ENCODE results near the gene MYO3B. TPM values are rescaled to one million over a fixed set of nuclear protein-coding genes. Genes with fewer than 3 reads are reported as not detected.
A peak's percentile ranks its signal among the peaks of the same experiment; 100 is the strongest.

The MYO3B gene
- total and polyA plus RNA-seq, 2 experiments from 2014 or later: 0.11 TPM; not detected in 1

GRCh38 chr2:170587117-170587516 is 409.2 kb downstream of the MYO3B start:
- Histone ChIP-seq H3K79me2 (ENCODE audit: insufficient read depth) (no peaks in the 10 kb centered on the region), H3K27ac (no peak overlapping the region), H3K9me2 (ENCODE audit: insufficient read depth) (no peaks in the 10 kb centered on the region), H3F3A (ENCODE audit: insufficient read depth) (no peaks in the 10 kb centered on the region), H3K4me3 (no peak overlapping the region), H3K9ac (no peak overlapping the region), H3K4me2 (ENCODE audit: unreplicated experiment) (no peak overlapping the region), H2AFZ (no peak overlapping the region), H3K27me3 (replicated peaks; ENCODE audit: insufficient read depth) (no peaks in the 10 kb centered on the region), H4K20me1 (ENCODE audit: insufficient read depth) (no peaks in the 10 kb centered on the region), H3K9me3 (ENCODE audit: low read depth) (no peaks in the 10 kb centered on the region), H3K36me3 (ENCODE audit: low read depth) (no peaks in the 10 kb centered on the region), H3K4me1 (ENCODE audit: insufficient read depth) (no peaks in the 10 kb centered on the region)
- DNase-seq: no peak
- in situ Hi-C loops (cut with MboI): no loop called here
- 28 to 36% methylated on average over 2 of the region's 2 CpGs for WGBS, 2 experiments (ENCODE audit: low coverage in 1 of 2, low lambda C conversion rate in 2 of 2, missing lambda C conversion rate in 2 of 2)
- TF ChIP-seq EZH2phosphoT487 (IDR thresholded peaks at IDR 0.05; ENCODE audit: insufficient read depth, low read depth) (no peak), EZH2 (IDR thresholded peaks at IDR 0.05; ENCODE audit: insufficient read depth, poor library complexity, severe bottlenecking) (no peak)

GRCh38 chr2:170587922-170588321 is 410.0 kb downstream of the MYO3B start:
- no peak overlapping the region for H3K27ac ChIP-seq
- no peaks in the 10 kb centered on the region for H3K4me1 ChIP-seq (ENCODE audit: insufficient read depth)
- TF ChIP-seq EZH2 (IDR thresholded peaks at IDR 0.05; ENCODE audit: insufficient read depth, poor library complexity, severe bottlenecking): no peak
- TF ChIP-seq EZH2phosphoT487 (IDR thresholded peaks at IDR 0.05; ENCODE audit: insufficient read depth, low read depth): no peak
- in situ Hi-C loops (cut with MboI): no loop called here
- H3F3A ChIP-seq (ENCODE audit: insufficient read depth): no peaks in the 10 kb centered on the region
- no peaks in the 10 kb centered on the region for H3K27me3 ChIP-seq (replicated peaks; ENCODE audit: insufficient read depth)
- no peak for DNase-seq
- H4K20me1 ChIP-seq (ENCODE audit: insufficient read depth): no peaks in the 10 kb centered on the region
- no peaks in the 10 kb centered on the region for H3K79me2 ChIP-seq (ENCODE audit: insufficient read depth)
- H3K9me3 ChIP-seq (ENCODE audit: low read depth): no peaks in the 10 kb centered on the region
- 0 to 2% methylated on average over 2 of the region's 2 CpGs for WGBS, 2 experiments (ENCODE audit: low coverage in 1 of 2, low lambda C conversion rate in 2 of 2, missing lambda C conversion rate in 2 of 2)
- H3K4me3 ChIP-seq: no peak overlapping the region
- no peaks in the 10 kb centered on the region for H3K9me2 ChIP-seq (ENCODE audit: insufficient read depth)
- H3K4me2 ChIP-seq (ENCODE audit: unreplicated experiment): no peak overlapping the region
- no peak overlapping the region for H3K9ac ChIP-seq
- no peak overlapping the region for H2AFZ ChIP-seq
- H3K36me3 ChIP-seq (ENCODE audit: low read depth): no peaks in the 10 kb centered on the region

- H3K27ac ChIP-seq: no peak overlapping the region
- TF ChIP-seq EZH2 (IDR thresholded peaks at IDR 0.05; ENCODE audit: insufficient read depth, poor library complexity, severe bottlenecking): no peak
- no peak for TF ChIP-seq EZH2phosphoT487 (IDR thresholded peaks at IDR 0.05; ENCODE audit: insufficient read depth, low read depth)
- H3K4me1 ChIP-seq (ENCODE audit: insufficient read depth): no peaks in the 10 kb centered on the region
- H4K20me1 ChIP-seq (ENCODE audit: insufficient read depth): no peaks in the 10 kb centered on the region
- no peak overlapping the region for H3K4me2 ChIP-seq (ENCODE audit: unreplicated experiment)
- H3K27me3 ChIP-seq (replicated peaks; ENCODE audit: insufficient read depth): no peaks in the 10 kb centered on the region
- no peak overlapping the region for H3K4me3 ChIP-seq
- no peaks in the 10 kb centered on the region for H3K79me2 ChIP-seq (ENCODE audit: insufficient read depth)
- H3F3A ChIP-seq (ENCODE audit: insufficient read depth): no peaks in the 10 kb centered on the region
- no peak overlapping the region for H2AFZ ChIP-seq
- H3K9ac ChIP-seq: no peak overlapping the region
- no peaks in the 10 kb centered on the region for H3K36me3 ChIP-seq (ENCODE audit: low read depth)
- 4 to 6% methylated on average over 2 of the region's 2 CpGs for WGBS, 2 experiments (ENCODE audit: low coverage in 1 of 2, low lambda C conversion rate in 2 of 2, missing lambda C conversion rate in 2 of 2)
- DNase-seq: no peak
- in situ Hi-C loops (cut with MboI): no loop called here
- no peaks in the 10 kb centered on the region for H3K9me2 ChIP-seq (ENCODE audit: insufficient read depth)
- H3K9me3 ChIP-seq (ENCODE audit: low read depth): no peaks in the 10 kb centered on the region
Measured at GRCh38 chr2:170588729-170589128, 410.8 kb downstream of the MYO3B start.

GRCh38 chr2:170596576-170596975 is 418.6 kb downstream of the MYO3B start:
- no peaks in the 10 kb centered on the region for H3K36me3 ChIP-seq (ENCODE audit: low read depth)
- no peak for DNase-seq
- H4K20me1 ChIP-seq (ENCODE audit: insufficient read depth): no peaks in the 10 kb centered on the region
- no peak overlapping the region for H2AFZ ChIP-seq
- no peak overlapping the region for H3K27ac ChIP-seq
- no peaks in the 10 kb centered on the region for H3K9me3 ChIP-seq (ENCODE audit: low read depth)
- H3F3A ChIP-seq (ENCODE audit: insufficient read depth): no peaks in the 10 kb centered on the region
- H3K4me1 ChIP-seq (ENCODE audit: insufficient read depth): no peaks in the 10 kb centered on the region
- no peaks in the 10 kb centered on the region for H3K79me2 ChIP-seq (ENCODE audit: insufficient read depth)
- TF ChIP-seq EZH2 (IDR thresholded peaks at IDR 0.05; ENCODE audit: insufficient read depth, poor library complexity, severe bottlenecking) (no peak), EZH2phosphoT487 (IDR thresholded peaks at IDR 0.05; ENCODE audit: insufficient read depth, low read depth) (no peak)
- H3K4me3 ChIP-seq: no peak overlapping the region
- H3K27me3 ChIP-seq (replicated peaks; ENCODE audit: insufficient read depth): no peaks in the 10 kb centered on the region
- in situ Hi-C loops (cut with MboI): no loop called here
- whole genome bisulfite sequencing, 2 experiments (ENCODE audit: low coverage in 1 of 2, low lambda C conversion rate in 2 of 2, missing lambda C conversion rate in 2 of 2): 73 to 84% methylated on average over 3 of the region's 3 CpGs
- H3K4me2 ChIP-seq (ENCODE audit: unreplicated experiment): no peak overlapping the region
- no peak overlapping the region for H3K9ac ChIP-seq
- H3K9me2 ChIP-seq (ENCODE audit: insufficient read depth): no peaks in the 10 kb centered on the region

- no peaks in the 10 kb centered on the region for H3K27me3 ChIP-seq (replicated peaks; ENCODE audit: insufficient read depth)
- no peak overlapping the region for H3K4me3 ChIP-seq
- DNase-seq: peak; percentile 15
- no peaks in the 10 kb centered on the region for H3K9me3 ChIP-seq (ENCODE audit: low read depth)
- H3K4me1 ChIP-seq (ENCODE audit: insufficient read depth): no peaks in the 10 kb centered on the region
- no peak overlapping the region for H2AFZ ChIP-seq
- no peak overlapping the region for H3K27ac ChIP-seq
- WGBS, 2 experiments (ENCODE audit: low coverage in 1 of 2, low lambda C conversion rate in 2 of 2, missing lambda C conversion rate in 2 of 2): 3 to 4% methylated on average over 4 of the region's 4 CpGs
- no peaks in the 10 kb centered on the region for H4K20me1 ChIP-seq (ENCODE audit: insufficient read depth)
- H3K9ac ChIP-seq: no peak overlapping the region
- H3K79me2 ChIP-seq (ENCODE audit: insufficient read depth): no peaks in the 10 kb centered on the region
- TF ChIP-seq EZH2phosphoT487 (IDR thresholded peaks at IDR 0.05; ENCODE audit: insufficient read depth, low read depth): no peak
- TF ChIP-seq EZH2 (IDR thresholded peaks at IDR 0.05; ENCODE audit: insufficient read depth, poor library complexity, severe bottlenecking): no peak
- H3K36me3 ChIP-seq (ENCODE audit: low read depth): no peaks in the 10 kb centered on the region
- no peak overlapping the region for H3K4me2 ChIP-seq (ENCODE audit: unreplicated experiment)
- H3F3A ChIP-seq (ENCODE audit: insufficient read depth): no peaks in the 10 kb centered on the region
- H3K9me2 ChIP-seq (ENCODE audit: insufficient read depth): no peaks in the 10 kb centered on the region
- in situ Hi-C loops (cut with MboI): no loop called here
Measured at GRCh38 chr2:170598067-170598395, 420.1 kb downstream of the MYO3B start.

All from GM23248 (cell line).